NCI-H1417 (cell line): ENCODE measurements around the gene ETV3L.
A peak's percentile ranks its signal among the peaks of the same experiment; 100 is the strongest.

Experiments
- DNase-seq, 3 experiments: peaks; one replicate each; lab custom pipeline; 2025; lab: John Stamatoyannopoulos, UW

ETV3L gene

DNA sequence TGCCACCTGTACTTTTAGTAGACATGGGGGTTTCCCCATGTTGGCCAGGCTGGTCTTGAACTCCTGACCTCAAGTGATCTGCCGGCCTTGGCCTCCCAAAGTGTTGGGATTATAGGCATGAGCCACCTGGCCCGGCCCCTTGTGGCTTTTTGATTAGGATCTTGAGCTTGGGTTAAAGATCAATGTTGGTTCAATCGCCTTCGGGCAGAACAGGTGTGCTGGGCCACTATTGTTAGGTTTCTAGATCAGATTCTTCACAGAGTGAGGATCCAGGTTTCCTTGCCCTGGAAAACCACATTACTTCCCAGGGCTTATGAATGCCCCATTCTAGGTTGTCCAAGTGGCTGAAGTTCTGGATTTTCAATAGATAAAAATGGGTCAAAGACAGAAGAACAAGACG lies 32.5 kb upstream of the ETV3L start:
- DNase-seq: no peak

DNA sequence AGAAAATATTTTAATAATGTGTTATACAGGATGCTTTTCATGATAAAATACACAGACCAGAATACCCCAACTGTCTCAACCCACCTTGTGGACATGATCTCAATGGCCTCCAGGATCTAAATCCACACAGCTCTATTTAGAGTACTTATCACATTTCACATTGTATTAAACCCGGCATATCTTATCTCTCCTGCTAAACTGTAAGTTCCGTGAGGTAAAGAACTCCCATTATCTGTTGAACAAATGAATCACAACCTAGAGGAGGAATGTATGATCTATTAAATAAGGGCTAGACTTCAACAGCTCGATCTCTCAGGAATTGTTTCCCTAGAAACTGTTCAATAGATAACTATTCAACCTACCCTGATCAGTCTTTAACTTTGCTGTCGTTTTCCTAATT lies 31.7 kb upstream of the ETV3L start:
- DNase-seq: no peak

DNA sequence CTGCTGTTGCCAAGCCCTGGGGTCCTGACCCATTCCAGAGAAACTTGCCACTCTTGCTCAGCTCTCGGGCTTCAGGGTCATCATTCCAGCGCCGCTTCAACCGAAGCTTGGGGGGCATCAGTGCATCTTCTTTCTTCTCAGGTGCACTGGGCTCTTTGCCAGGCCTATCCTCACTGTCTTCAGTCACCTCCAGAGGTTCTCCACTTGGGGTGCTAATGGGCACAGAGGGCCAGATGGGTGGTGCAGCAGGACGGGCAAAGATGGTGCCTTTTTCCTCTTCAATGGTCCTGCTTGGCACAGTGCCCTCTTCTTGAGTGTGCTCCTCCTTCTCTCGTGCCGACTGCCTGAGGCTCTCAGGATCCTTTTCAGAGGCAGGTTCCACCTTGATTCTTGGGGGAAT lies 25.2 kb upstream of the ETV3L start:
- DNase-seq: no peak

DNA sequence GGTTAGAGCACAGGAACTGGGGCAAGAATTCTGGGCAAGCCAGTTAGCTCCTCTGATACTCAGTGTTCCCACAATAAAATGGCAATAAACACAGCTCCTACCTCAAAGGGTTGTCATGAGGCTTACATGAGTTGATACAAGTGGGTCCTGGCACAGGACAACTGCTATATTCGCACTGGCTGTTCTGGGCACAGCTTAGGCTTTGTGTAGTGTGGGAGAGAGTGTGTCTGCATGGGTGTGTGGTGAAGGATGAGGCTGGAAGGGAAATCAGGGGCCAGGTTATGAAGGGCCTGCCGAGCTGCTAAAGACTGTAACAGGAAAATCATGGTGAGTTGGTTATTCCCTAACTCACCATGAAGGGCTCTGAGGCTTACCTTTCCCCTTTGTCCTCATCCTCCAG lies 19.8 kb upstream of the ETV3L start:
- no peak for DNase-seq

DNA sequence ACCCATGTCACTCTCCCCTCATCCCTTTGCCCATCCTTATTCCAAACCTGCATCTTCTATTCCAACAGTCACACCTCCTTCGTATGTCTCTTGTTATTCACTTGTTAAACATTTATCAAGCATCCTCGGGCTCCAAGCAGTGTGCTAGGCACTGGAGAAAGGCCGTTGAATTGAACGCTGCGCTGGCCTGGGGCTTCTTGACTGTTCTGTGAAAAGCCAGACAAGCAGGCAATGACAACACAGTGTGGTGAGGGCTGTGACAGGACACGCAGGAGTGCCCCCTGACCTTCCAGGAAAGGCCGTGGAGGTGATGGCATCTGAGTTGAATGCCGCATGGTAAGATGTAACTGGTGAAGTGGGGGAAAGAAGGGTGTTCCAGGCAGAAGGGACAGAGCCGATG lies 19.4 kb upstream of the ETV3L start:
- no peak for DNase-seq

DNA sequence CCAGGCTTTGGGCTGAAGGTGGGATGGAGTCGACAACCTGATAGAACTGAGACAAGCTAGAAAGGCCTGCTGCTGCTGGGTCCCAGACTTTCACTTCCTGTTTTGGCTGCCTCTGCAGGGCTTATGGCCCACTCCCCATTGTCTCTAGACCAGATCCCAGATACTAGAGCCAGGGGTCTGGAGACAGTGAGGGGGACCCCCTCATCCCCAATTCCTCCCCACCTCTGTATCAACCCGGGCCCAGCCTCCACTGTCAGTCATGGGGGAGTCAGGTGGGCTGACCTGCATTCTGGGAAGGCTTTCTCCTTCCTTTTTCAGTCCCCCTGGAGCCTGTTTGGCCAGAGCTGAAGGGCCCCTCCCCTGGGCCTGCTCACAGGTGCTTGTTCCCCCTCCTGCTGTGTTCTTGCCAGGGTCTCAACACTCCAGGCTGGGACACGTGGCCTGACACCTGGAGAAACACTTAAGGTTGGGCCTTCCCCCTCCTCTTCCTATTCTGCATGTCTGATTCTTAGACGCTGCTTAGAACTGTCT lies 18.0 kb upstream of the ETV3L start:
- peak; percentile 42 to 76 (median 74) for DNase-seq

DNA sequence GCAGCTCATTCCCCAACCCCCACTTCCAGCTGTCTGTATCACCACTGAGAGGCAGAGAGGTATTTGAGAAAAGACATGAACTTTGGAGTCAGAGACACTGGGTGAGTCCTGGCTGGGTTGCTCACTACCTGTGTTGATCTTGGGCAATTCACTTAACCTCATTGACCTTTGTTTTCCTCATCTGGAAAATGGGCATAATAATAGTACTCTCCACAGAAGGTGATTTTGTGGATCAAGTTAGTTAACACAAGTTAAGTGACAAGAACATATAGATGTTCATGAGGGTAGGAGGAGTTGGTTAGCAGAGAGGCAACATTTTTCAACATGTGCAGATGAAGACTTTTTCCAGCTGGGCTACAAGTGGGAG lies 17.1 kb upstream of the ETV3L start:
- no peak for DNase-seq

DNA sequence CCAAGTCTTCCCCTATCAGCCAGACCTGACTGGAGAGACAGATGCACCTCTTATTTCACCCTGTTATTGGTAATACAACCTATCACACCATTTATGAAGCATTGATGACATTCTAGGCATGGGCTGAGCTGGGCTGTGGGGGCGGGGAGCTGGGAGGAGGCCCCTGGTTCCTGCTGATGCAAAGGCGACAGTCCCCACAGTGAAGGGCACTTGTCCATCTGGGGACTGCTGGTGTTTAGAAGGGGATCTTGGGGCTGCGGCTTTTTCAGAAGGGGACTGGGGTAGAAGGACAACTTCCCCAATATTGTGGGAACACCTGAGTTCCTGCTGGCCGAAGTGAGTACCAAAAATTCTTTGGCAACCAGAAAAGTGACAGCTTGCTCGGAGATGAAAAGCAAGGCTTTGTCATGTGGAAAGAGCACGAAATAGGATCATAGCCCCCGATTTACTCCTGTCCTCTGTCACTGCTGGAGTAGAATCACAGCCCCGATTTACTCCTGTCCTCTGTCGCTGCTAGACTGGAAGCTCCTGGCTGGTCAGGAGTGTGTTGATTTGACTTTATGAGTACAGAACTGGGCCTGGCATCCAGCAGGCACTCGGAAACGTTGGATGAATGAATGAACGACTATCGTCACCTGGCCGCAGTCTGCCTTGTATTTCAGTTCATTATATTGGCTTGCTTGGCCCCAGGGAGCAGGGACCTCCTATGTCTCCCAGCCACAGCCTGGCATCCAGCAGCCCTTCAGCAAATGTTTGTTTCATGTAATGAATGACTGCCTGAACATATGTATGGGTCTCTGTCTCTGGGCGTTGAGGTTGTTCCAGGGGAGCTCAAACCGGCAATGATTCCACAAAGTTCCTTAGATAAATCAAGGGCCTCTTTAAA lies 16.5 kb upstream of the ETV3L start:
- no peak for DNase-seq

DNA sequence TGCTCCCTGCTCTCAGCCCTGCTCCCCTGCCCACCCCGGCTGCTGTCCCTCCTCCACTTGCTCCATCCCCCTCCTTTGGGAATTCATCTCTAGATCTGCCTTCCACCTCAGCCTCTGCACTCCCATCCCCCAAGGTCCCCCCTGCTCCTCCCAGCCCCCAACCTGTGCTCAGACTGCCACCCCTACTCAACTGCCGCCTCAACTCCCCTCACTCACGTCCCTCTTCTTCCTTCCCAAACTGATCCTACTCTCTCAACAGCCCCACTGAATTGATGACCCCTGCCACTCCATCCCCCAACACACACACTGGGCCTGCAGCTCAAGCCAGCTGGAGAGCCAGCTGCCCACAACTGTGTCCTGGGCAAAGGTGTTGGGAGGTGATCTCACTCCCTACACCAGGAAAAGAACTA lies 15.8 kb upstream of the ETV3L start:
- DNase-seq: no peak

DNA sequence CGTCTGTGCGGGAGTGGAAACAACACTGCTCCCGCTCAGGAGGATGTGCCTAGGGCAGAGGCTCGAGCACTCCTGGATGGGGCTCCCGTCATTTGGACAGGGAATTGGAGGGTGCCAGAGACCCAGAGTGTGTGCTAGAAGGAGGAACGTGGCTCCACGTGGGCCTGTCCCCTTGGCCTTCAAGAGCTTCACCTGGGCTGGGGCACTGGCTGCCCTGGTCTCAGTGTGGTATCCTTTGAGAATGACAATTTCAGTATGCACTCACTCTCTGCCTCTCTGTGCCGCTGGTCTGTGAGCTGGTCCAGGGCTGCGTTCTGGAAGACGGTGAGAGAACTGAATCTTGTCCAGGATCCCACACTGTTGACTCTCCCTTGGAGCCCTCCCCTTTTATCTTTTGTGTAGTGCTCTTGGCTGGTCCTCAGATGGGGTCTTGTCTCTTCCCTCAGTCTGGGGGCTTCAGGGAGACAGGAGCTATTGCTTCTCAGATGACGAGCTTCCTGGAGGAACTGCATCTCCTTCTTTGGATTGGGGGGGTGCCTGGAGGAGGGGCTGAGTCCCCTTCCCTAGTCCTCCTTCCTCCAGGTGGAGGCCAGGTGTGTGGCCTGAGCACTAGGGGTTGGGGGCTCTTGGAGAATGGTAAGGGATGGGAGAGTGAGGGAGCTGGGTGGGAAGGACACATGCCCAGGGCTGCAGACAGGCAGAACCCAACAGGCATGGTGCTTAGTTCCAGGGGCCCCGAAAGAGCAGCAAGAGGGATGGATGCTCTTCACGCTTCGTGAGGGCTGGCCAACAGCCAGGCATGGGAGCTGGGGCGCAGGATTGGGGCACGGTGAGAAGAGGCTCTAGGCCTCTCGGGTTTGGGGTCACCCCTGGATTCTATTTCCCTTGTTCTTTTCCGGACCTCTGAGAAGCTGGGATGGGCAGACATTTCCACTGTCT lies 14.8 kb upstream of the ETV3L start:
- DNase-seq: no peak

DNA sequence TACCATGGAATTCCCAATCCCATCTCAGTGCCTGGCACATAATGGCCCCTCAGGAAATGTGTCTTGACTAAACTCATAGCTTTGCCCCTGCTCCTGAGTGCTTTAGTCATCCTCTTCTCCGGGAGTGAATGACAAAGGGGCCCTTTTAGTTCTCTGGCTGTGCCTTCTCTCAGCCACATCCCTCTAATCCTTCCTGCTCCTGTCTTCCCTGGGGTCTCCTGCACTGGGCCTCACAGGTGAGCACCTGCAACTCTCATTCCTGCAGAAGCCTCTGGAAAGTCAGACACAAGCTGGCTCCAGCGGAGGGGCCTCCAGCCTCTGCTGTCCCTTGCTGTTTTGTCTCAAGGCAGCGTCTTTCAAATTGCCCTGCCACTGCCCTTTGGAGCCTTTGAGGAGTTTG lies 14.0 kb upstream of the ETV3L start:
- DNase-seq: no peak

DNA sequence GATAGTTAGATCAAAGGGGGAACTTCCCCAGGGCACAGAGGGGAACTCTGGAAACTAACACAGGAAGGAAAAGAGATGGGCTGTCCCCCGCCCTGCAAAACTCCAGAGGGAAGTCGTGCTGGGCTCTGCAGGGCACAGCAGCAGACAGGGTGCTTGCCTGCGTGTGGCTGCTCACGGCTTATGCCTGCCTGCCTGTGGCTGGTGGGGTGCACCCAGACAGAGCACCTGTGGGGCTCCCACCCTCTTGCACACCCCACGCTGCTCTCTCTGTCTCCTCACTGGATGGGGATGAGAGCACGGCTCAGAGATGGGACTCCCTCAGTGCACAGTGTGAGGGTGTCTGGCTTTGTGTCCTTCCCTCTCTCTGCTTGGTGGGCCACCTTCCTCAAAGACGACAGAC lies 13.5 kb upstream of the ETV3L start:
- no peak for DNase-seq

DNA sequence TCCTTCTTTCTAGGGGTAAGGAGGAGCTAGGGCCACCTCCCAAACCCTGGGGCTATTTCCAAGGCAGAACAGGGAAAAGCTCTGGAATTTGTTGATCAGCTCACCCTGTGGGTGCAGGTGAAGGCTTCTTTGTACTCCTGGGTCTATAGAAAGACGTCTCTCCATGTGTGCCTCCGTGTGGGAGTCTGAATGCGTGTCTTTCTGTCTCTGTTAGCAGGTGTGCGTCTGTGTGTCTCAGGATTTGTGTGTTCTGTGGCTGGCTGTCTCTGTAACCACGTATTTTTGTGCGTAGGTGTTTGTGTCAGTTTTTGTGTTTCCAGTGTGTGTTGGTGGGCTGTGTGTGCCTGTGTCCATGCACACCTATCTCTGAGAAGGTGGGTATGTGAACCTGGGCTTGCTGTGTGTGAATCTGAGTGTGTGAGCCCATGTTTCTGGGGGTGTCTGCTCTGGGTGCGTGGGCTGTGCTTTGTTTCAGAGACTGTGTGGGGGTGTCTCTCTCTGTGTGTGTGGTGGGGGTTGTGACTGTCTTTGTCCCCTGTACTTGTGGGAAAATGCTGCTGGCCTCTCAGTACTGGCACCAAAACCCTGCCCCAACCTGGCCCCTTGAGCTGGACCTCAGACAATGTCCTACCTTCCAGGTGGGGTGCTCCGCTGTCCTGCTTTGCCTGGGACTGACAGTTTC lies 12.7 kb upstream of the ETV3L start:
- DNase-seq: no peak

DNA sequence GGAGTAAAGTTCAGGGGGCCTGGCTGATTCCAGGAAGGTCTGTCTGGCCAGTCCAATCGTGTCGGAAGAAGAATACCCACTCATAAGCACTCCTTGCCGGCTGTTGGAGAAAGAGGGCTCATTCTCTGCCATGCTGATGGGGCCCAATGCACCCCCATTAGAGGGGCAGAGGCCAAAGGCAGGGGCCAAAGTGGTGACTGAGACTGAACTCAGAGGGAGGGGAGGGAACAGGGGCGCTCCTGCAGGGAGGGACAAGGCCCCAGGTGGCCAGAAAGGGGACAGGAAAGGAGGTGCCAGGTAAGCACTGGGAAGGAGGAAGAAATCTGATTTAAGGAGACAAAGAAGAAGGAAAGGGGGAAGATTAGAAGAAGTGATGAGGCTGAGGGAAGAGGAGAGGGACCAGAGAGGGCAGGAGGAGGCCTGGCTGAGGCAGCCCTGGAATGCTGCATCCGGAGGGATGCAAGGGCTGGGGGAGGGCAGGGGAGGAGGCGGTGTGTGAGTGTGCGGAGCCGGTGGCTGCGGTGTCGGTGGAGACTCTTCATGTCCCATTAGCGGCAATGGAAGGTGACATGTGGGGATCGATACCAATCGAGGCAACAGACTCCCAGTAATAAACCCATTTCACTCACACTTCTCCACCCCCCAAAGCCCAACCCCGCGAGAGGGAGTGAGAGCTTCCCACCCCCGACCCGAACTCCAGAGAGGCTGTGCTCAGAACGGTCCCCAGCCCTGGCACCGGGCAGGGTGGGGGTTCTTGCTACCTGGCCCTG lies 12.0 kb upstream of the ETV3L start:
- no peak for DNase-seq

DNA sequence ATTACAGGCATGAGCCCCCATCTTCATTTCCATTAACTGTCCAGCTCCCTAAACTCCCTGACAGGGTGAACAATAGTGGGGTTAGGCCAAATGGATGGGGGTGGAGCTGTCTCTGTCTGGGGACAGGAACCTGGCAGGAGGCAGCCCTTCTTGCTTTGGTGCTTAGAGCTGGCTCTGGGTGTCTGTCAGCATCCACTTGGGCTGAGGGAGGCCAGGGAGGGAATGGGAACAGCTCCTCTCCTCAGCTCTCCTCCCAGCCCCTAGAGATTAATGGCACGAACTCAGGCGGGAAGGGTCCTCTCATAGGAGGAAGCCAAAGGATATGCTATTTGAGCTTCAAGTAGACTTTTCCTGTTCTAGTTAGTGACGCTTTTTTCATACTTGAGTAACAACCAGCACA lies 11.1 kb upstream of the ETV3L start:
- DNase-seq: no peak

DNA sequence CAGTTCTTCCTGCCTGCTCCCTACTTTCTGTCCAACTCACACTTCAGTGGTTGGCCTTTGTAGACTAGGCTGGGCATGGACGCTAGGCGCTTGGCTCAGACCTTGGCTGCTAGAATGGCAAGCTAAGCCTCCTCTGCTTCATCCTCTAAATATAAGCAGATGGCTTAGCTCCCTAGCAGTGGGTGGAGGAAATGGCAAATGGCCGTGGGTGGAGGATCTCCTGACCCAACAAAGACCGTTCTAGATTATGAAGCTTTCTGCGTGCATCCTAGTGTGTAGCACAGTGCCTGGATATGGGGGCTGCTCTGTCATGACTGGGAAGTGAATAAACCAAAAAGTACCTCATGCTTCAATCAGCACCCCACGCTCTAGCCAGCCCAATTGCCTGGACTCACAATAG lies 10.4 kb upstream of the ETV3L start:
- no peak for DNase-seq

DNA sequence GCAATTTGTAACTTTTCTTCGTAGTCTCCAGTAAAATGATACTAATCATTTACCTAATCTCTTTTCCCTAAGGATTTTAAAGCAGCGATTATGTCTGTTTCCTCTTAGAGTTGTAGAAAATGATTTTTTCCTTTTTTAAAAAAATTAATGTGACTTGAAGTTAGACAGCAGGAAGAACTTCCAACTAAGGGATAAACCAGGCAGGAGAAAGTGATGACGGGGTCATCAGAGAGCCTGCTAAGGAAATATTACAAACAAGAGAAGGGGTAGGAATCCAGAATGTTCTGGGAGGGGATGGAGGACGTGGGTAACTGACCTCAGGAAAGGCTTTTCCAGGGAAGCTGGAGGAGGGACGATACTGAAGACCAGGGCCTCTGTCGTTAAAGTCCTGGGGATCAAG lies 8.8 kb upstream of the ETV3L start:
- no peak for DNase-seq

DNA sequence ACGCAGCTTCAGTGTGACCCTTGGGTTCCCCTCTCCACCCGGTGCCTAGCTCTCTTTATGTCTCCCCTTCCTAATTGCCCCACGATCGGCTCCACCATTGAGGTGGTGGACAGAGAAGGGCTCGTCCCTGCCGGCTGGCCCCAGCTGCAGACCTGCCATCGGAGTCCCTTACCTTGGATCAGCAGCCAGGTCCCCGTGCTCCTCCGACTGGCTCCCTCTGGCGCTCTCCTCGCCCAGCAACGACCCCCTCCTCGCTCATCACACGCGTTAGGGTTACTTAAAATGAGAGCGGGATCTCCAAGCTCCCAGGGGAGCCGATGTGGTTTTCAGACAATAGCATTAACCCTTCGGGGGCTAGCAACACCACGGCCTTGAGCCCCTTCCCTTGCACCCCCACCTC lies 8.1 kb upstream of the ETV3L start:
- no peak for DNase-seq

DNA sequence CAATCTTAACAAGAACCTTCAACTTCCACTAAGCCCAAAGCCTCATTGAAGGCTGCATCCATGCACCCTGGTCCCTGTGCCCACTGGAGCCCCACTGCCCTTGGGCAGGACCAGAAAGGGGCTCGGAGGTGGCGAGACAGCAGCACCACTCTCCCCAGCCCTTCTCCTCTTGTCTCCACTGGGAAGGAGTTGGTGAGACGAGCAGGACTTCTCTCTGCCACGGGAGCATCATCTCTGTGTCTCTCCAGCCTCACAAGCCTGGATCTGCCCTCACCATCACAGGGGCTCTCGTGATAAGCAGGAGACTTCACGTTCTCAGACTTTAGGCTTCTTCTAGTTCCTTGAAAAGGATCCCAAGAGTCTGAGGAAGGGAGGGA lies 7.2 kb upstream of the ETV3L start:
- DNase-seq: no peak

DNA sequence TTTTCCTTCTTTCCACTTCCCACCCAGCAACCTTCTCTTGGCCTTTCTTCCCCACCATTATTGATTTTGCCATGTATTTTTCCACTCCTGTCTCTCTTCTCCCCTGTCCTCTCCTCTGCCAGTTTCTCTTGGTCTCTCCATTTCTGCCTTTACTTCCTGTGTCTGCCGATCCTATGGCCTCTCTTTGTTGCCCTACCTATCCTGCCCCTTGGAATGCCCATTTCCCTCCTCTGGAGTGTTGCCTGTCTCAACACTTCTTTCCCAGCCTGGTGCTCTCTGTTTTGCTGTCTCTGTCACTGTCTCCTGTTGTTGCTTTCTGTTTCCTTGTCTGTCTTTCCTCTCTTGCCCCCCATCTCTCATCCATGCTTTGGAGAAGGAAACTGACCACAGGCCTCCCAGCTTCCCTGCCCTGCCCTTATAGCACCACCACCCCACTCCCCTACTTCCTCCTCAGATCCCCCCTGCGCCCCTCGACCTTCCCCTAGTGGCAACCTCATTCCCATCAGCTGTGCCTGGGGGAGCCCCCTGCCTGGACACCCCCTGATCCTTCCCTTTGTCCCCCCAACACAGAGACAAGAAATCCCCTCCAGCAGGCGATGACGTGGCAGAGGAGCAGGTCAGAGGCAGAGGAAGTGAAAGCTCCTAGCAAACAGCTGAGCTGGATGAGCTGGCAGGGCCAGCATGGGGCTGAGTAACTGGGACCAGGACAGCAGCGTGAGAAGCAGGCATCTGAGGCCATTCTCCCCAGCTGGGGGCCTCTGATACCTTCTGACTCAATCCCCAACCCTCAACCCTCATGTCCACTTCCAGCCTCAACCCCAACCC lies 6.6 kb upstream of the ETV3L start:
- DNase-seq: no peak
